ENCODE results near the gene IRS2.

GRCh38 chr13:109718726-109719125, 67.7 kb downstream of the IRS2 start:
- no peak for TF ChIP-seq POLR2AphosphoS5 (IDR thresholded peaks at IDR 0.05; ENCODE audit: low read depth, low read length)
- no peak for TF ChIP-seq CTCF (IDR thresholded peaks at IDR 0.05)
